ENCODE data around the gene SLC6A6.

DNA sequence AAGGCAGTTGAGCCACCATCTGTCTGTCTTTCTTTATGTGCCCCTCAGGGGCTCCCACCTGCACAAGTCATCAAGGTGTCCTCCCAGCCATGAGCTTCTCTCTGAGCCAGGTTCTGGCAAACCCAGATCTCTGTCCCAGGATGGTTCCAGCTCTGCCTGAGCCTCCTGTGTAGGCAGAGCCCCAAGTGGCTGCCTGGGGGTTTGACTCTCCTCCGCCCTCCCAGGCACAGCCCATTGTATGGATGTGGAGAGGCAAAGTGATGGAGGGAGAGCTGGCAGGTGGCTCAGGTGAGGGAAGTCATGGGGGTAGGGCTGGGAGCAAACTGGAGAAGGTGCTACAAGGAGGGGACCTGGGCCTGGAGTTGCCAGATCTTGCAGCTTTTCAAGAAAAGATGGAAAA is 80.9 kb downstream of the SLC6A6 start:
- no peak for TF ChIP-seq CTCF (IDR thresholded peaks at IDR 0.05)
- TF ChIP-seq, protein P1, sequence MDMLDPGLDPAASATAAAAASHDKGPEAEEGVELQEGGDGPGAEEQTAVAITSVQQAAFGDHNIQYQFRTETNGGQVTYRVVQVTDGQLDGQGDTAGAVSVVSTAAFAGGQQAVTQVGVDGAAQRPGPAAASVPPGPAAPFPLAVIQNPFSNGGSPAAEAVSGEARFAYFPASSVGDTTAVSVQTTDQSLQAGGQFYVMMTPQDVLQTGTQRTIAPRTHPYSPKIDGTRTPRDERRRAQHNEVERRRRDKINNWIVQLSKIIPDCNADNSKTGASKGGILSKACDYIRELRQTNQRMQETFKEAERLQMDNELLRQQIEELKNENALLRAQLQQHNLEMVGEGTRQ (IDR thresholded peaks at IDR 0.05; ENCODE audit: borderline replicate concordance, low read depth, low read length) = no peak
- TF ChIP-seq TEAD4 (IDR thresholded peaks at IDR 0.05; ENCODE audit: borderline replicate concordance, insufficient read depth) = no peak
- TF ChIP-seq FOSL2 (IDR thresholded peaks at IDR 0.05; ENCODE audit: borderline replicate concordance, low read depth) = no peak
- no peak for TF ChIP-seq NFIC (IDR thresholded peaks at IDR 0.05; ENCODE audit: borderline replicate concordance)
- no peak for TF ChIP-seq CHD2 (IDR thresholded peaks at IDR 0.05; ENCODE audit: low read length, partially characterized antibody)
- TF ChIP-seq MAX (IDR thresholded peaks at IDR 0.05; ENCODE audit: low read depth) = no peak
- no peak for TF ChIP-seq EP300 (IDR thresholded peaks at IDR 0.05; ENCODE audit: borderline replicate concordance in 1 of 2, low read depth in 1 of 2, low read length in 1 of 2)
- TF ChIP-seq RAD21 (IDR thresholded peaks at IDR 0.05; ENCODE audit: low read length) = no peak

Data from SK-N-SH (cell line).